GM19397 (cell line): ENCODE results near the gene ZFR2.
"Not testable (repeated sequence)": the region's sequence is repeated elsewhere in the genome, so short reads cannot be mapped to it uniquely, and the experiment has no call there.

Experiments used
- ATAC-seq: cut with Tn5 transposase; IDR thresholded peaks from one replicate; pipeline ENCODE4 v1.9.1; 2021; ENCODE audit warnings: mild to moderate bottlenecking, moderate library complexity; ENCODE audit not compliant: unreplicated experiment

ZFR2 gene

GRCh38 chr19:3758297-3758696 lies 110.5 kb downstream of the ZFR2 start:
- not testable (repeated sequence) for ATAC-seq

- ATAC-seq: not testable (repeated sequence)
Observed at GRCh38 chr19:3757705-3758104, 111.1 kb downstream of the ZFR2 start.
